PFSK-1 (cell line): ENCODE data around the gene MORC3.

ENCODE experiments used
- POLR2AphosphoS5 ChIP-seq: IDR thresholded peaks from 2 replicates; pipeline ENCODE4 v1.6.1; 2012; ENCODE audit warnings: low read depth, mild to moderate bottlenecking, control low read depth, low read length, moderate library complexity
- SIN3A ChIP-seq: IDR thresholded peaks from 2 replicates; pipeline ENCODE4 v1.6.1; 2012; ENCODE audit warnings: mild to moderate bottlenecking, low read length, moderate library complexity, borderline replicate concordance; ENCODE audit not compliant: insufficient read depth
- TAF1 ChIP-seq: IDR thresholded peaks from 2 replicates; pipeline ENCODE4 v1.6.1; 2012; ENCODE audit warnings: low read length, control low read depth, borderline replicate concordance; ENCODE audit not compliant: insufficient read depth
- TF ChIP-seq, protein P1 (sequence below), 2 experiments: IDR thresholded peaks; 2 replicates each; pipeline versions ENCODE4 v1.6.1 to v1.8.0; 2011 to 2012; ENCODE audit warnings: low read depth in 2 of 2, low read length in 2 of 2, control low read depth in 1 of 2, inconsistent platforms in 1 of 2, mild to moderate bottlenecking in 1 of 2, moderate library complexity in 1 of 2; ENCODE audit not compliant: insufficient read depth in 1 of 2

DNA sequence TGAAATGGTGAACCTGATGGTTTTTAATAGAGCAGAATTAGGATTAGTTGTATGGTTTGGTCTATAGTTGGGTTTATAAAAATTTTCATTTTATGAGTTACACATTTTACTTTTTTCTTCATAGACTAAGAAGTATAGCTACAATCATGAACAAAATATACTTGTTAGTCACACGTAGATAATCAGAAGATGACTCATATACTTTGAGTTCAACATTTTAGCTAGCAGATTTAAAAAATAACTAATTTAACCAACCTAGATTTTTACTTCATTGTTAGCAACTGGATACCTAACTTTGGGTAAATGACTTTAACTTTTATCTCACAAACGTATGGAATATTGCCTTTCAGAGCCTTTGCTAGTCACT, 27.9 kb downstream of the MORC3 start:
- TF ChIP-seq TAF1, result no peak
- no peak for TF ChIP-seq SIN3A
- no peak for TF ChIP-seq POLR2AphosphoS5
- TF ChIP-seq, protein P1, sequence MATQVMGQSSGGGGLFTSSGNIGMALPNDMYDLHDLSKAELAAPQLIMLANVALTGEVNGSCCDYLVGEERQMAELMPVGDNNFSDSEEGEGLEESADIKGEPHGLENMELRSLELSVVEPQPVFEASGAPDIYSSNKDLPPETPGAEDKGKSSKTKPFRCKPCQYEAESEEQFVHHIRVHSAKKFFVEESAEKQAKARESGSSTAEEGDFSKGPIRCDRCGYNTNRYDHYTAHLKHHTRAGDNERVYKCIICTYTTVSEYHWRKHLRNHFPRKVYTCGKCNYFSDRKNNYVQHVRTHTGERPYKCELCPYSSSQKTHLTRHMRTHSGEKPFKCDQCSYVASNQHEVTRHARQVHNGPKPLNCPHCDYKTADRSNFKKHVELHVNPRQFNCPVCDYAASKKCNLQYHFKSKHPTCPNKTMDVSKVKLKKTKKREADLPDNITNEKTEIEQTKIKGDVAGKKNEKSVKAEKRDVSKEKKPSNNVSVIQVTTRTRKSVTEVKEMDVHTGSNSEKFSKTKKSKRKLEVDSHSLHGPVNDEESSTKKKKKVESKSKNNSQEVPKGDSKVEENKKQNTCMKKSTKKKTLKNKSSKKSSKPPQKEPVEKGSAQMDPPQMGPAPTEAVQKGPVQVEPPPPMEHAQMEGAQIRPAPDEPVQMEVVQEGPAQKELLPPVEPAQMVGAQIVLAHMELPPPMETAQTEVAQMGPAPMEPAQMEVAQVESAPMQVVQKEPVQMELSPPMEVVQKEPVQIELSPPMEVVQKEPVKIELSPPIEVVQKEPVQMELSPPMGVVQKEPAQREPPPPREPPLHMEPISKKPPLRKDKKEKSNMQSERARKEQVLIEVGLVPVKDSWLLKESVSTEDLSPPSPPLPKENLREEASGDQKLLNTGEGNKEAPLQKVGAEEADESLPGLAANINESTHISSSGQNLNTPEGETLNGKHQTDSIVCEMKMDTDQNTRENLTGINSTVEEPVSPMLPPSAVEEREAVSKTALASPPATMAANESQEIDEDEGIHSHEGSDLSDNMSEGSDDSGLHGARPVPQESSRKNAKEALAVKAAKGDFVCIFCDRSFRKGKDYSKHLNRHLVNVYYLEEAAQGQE (IDR thresholded peaks at IDR 0.05; ENCODE audit: insufficient read depth in 1 of 2, low read depth in 2 of 2, low read length in 2 of 2), result no peak
